Measurements from ENCODE around the gene ATP10B. TPM values are rescaled to one million over a fixed set of nuclear protein-coding genes. Genes with fewer than 3 reads are reported as not detected.

The ATP10B gene
- total RNA-seq, 4 donors from 2014 or later: 9.0 to 45.9 (median 13.9) TPM

- Histone ChIP-seq H3K27me3 (peaks cover 0 to 3% of the 10 kb centered on the region in 2 donors), H3K9me3 (no peaks in the 10 kb centered on the region), H3K4me3 (no peak overlapping the region), H3K27ac (no peak overlapping the region), H3K36me3 (no peaks in the 10 kb centered on the region), H3K4me1 (no peaks in the 10 kb centered on the region)
- DNase-seq (ENCODE audit: low spot score in 2 of 2): no peak
- TF ChIP-seq POLR2A (IDR thresholded peaks at IDR 0.05) (no peak), EP300 (IDR thresholded peaks at IDR 0.05) (no peak)
- TF ChIP-seq, protein P1, sequence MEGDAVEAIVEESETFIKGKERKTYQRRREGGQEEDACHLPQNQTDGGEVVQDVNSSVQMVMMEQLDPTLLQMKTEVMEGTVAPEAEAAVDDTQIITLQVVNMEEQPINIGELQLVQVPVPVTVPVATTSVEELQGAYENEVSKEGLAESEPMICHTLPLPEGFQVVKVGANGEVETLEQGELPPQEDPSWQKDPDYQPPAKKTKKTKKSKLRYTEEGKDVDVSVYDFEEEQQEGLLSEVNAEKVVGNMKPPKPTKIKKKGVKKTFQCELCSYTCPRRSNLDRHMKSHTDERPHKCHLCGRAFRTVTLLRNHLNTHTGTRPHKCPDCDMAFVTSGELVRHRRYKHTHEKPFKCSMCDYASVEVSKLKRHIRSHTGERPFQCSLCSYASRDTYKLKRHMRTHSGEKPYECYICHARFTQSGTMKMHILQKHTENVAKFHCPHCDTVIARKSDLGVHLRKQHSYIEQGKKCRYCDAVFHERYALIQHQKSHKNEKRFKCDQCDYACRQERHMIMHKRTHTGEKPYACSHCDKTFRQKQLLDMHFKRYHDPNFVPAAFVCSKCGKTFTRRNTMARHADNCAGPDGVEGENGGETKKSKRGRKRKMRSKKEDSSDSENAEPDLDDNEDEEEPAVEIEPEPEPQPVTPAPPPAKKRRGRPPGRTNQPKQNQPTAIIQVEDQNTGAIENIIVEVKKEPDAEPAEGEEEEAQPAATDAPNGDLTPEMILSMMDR (IDR thresholded peaks at IDR 0.05): no peak
- WGBS, 2 donors: 94 to 97% methylated on average over 8 of the region's 8 CpGs
Measured at GRCh38 chr5:160516696-160517530, 335.1 kb downstream of the ATP10B start.

DNA sequence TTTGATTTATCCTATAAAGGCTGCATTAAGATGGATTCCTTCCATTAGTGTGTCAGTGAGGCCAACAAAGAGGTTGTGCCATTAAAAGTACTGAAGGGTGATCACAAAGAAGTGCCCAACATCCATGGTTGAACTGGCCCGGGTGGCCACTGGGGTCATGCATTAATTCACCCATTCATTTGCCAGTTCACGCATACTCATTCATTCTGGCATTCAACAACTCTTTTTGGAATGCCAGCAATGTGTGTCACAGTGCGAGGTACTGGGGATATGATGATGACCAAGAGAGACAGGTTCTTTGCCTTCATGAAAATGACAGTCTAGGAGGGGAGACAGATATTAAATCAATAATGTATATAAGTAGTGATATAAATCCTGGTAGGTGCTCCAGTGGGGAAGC lies 337.1 kb downstream of the ATP10B start:
- no peak for TF ChIP-seq POLR2A (IDR thresholded peaks at IDR 0.05)
- TF ChIP-seq, protein P1 (IDR thresholded peaks at IDR 0.05): no peak
- no peak for TF ChIP-seq EP300 (IDR thresholded peaks at IDR 0.05)
- no peaks in the 10 kb centered on the region for H3K9me3 ChIP-seq
- H3K27me3 ChIP-seq: peaks cover 0 to 3% of the 10 kb centered on the region in 2 donors
- 79 to 81% methylated on average over 3 of the region's 3 CpGs for WGBS, 2 donors
- H3K4me1 ChIP-seq: no peaks in the 10 kb centered on the region
- H3K4me3 ChIP-seq: no peak overlapping the region
- no peaks in the 10 kb centered on the region for H3K36me3 ChIP-seq
- H3K27ac ChIP-seq: no peak overlapping the region
- no peak for DNase-seq (ENCODE audit: low spot score in 2 of 2)

GRCh38 chr5:160514191-160514590 lies 337.8 kb downstream of the ATP10B start:
- Histone ChIP-seq H3K9me3 (no peaks in the 10 kb centered on the region), H3K27ac (no peak overlapping the region), H3K27me3 (peaks cover 0 to 3% of the 10 kb centered on the region in 2 donors), H3K36me3 (no peaks in the 10 kb centered on the region), H3K4me3 (no peak overlapping the region), H3K4me1 (no peaks in the 10 kb centered on the region)
- TF ChIP-seq EP300 (IDR thresholded peaks at IDR 0.05): no peak
- no peak for TF ChIP-seq POLR2A (IDR thresholded peaks at IDR 0.05)
- TF ChIP-seq, protein P1 (IDR thresholded peaks at IDR 0.05): no peak
- no peak for DNase-seq (ENCODE audit: low spot score in 2 of 2)
- WGBS, 2 donors: 87 to 92% methylated on average over 2 of the region's 2 CpGs

DNA sequence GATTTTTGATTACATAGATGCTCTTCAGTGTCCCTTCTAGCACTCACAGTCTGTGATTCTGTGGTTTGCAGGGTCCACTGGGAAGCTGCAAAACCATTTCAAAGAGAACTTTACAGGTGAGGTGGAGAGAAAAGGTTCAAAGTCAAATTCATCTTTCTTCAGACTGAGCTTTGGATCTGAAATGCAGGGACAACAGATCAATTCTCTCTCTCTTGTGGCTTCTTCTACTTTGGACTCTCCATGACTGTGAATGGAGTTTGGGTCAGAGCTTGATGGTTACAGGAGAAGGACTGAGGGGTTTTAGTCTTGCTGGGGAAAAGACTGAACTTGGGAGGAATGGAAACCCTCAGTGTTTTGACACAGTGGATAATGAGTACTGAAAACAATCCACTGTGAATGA lies 338.5 kb downstream of the ATP10B start:
- Histone ChIP-seq H3K4me3 (no peak overlapping the region), H3K4me1 (peaks cover 0 to 6% (median 0%) of the 10 kb centered on the region in 4 donors), H3K9me3 (no peaks in the 10 kb centered on the region), H3K27ac (no peak overlapping the region), H3K36me3 (no peaks in the 10 kb centered on the region), H3K27me3 (peaks cover 0 to 3% of the 10 kb centered on the region in 2 donors)
- TF ChIP-seq EP300 (IDR thresholded peaks at IDR 0.05): no peak
- TF ChIP-seq, protein P1 (IDR thresholded peaks at IDR 0.05): no peak
- TF ChIP-seq POLR2A (IDR thresholded peaks at IDR 0.05): no peak
- DNase-seq (ENCODE audit: low spot score in 2 of 2): no peak

Data from tibial nerve (tissue), 4 donors.